Measurements from ENCODE around the gene SMTN. TPM values are rescaled to one million over a fixed set of nuclear protein-coding genes. Genes with fewer than 3 reads are reported as not detected.
"Not testable (repeated sequence)": the region's sequence is repeated elsewhere in the genome, so short reads cannot be mapped to it uniquely, and the experiment has no call there.

SMTN gene
- total RNA-seq, 1 donor from 2014 or later: 27.0 TPM

- Mint-ChIP-seq H3K4me3 (ENCODE audit: low read depth) (no peak overlapping the region), H3K27me3 (ENCODE audit: low read depth) (no peaks in the 10 kb centered on the region), H3K4me1 (ENCODE audit: low read depth) (no peaks in the 10 kb centered on the region), H3K9me3 (no peaks in the 10 kb centered on the region), H3K36me3 (ENCODE audit: low read depth) (no peaks in the 10 kb centered on the region), H3K27ac (no peak overlapping the region)
- intact Hi-C loops (cut with micrococcal nuclease): no loop called here
- no peak for DNase-seq (ENCODE audit: low spot score)
These were observed 25.4 kb upstream of the SMTN start for GRCh38 chr22:31055635-31056159.

GRCh38 chr22:31056986-31057599 lies 24.0 kb upstream of the SMTN start:
- H3K4me1 Mint-ChIP-seq (ENCODE audit: low read depth): no peaks in the 10 kb centered on the region
- no peaks in the 10 kb centered on the region for H3K9me3 Mint-ChIP-seq
- no peak for DNase-seq (ENCODE audit: low spot score)
- intact Hi-C loops (cut with micrococcal nuclease): no loop called here
- no peaks in the 10 kb centered on the region for H3K27me3 Mint-ChIP-seq (ENCODE audit: low read depth)
- no peak overlapping the region for H3K4me3 Mint-ChIP-seq (ENCODE audit: low read depth)
- no peaks in the 10 kb centered on the region for H3K36me3 Mint-ChIP-seq (ENCODE audit: low read depth)
- no peak overlapping the region for H3K27ac Mint-ChIP-seq

- H3K9me3 Mint-ChIP-seq; H3K27ac Mint-ChIP-seq; H3K4me3 Mint-ChIP-seq (ENCODE audit: low read depth); H3K27me3 Mint-ChIP-seq (ENCODE audit: low read depth); DNase-seq (ENCODE audit: low spot score); H3K36me3 Mint-ChIP-seq (ENCODE audit: low read depth); H3K4me1 Mint-ChIP-seq (ENCODE audit: low read depth); intact Hi-C loops (cut with micrococcal nuclease): not testable (repeated sequence)
These were observed 21.5 kb upstream of the SMTN start for GRCh38 chr22:31059663-31060062.

GRCh38 chr22:31062566-31063230 lies 18.4 kb upstream of the SMTN start:
- Mint-ChIP-seq H3K9me3 (no peaks in the 10 kb centered on the region), H3K36me3 (ENCODE audit: low read depth) (no peaks in the 10 kb centered on the region), H3K27ac (no peak overlapping the region), H3K27me3 (ENCODE audit: low read depth) (no peaks in the 10 kb centered on the region), H3K4me3 (ENCODE audit: low read depth) (no peak overlapping the region), H3K4me1 (ENCODE audit: low read depth) (no peaks in the 10 kb centered on the region)
- intact Hi-C loops (cut with micrococcal nuclease): no loop called here
- DNase-seq (ENCODE audit: low spot score): no peak

- Mint-ChIP-seq H3K4me1 (ENCODE audit: low read depth) (no peaks in the 10 kb centered on the region), H3K9me3 (no peaks in the 10 kb centered on the region), H3K4me3 (ENCODE audit: low read depth) (peak overlapping the region; percentile 0), H3K27me3 (ENCODE audit: low read depth) (no peaks in the 10 kb centered on the region), H3K27ac (no peak overlapping the region), H3K36me3 (ENCODE audit: low read depth) (no peaks in the 10 kb centered on the region)
- no peak for DNase-seq (ENCODE audit: low spot score)
- intact Hi-C loops (cut with micrococcal nuclease): no loop called here
These were observed 16.7 kb upstream of the SMTN start for GRCh38 chr22:31064369-31064768.

GRCh38 chr22:31068970-31069369 lies 12.1 kb upstream of the SMTN start:
- Mint-ChIP-seq H3K27ac (no peak overlapping the region), H3K36me3 (ENCODE audit: low read depth) (no peaks in the 10 kb centered on the region), H3K9me3 (no peaks in the 10 kb centered on the region), H3K4me3 (ENCODE audit: low read depth) (no peak overlapping the region), H3K27me3 (ENCODE audit: low read depth) (no peaks in the 10 kb centered on the region), H3K4me1 (ENCODE audit: low read depth) (no peaks in the 10 kb centered on the region)
- DNase-seq (ENCODE audit: low spot score): no peak
- intact Hi-C loops (cut with micrococcal nuclease): no loop called here

- DNase-seq (ENCODE audit: low spot score); H3K36me3 Mint-ChIP-seq (ENCODE audit: low read depth); H3K9me3 Mint-ChIP-seq; H3K4me1 Mint-ChIP-seq (ENCODE audit: low read depth); H3K4me3 Mint-ChIP-seq (ENCODE audit: low read depth); intact Hi-C loops (cut with micrococcal nuclease); H3K27me3 Mint-ChIP-seq (ENCODE audit: low read depth); H3K27ac Mint-ChIP-seq: not testable (repeated sequence)
These were observed 11.3 kb upstream of the SMTN start for GRCh38 chr22:31069691-31070314.

GRCh38 chr22:31073125-31073524 lies 8.0 kb upstream of the SMTN start:
- intact Hi-C loops (cut with micrococcal nuclease); H3K36me3 Mint-ChIP-seq (ENCODE audit: low read depth); DNase-seq (ENCODE audit: low spot score); H3K4me3 Mint-ChIP-seq (ENCODE audit: low read depth); H3K27me3 Mint-ChIP-seq (ENCODE audit: low read depth); H3K9me3 Mint-ChIP-seq; H3K4me1 Mint-ChIP-seq (ENCODE audit: low read depth); H3K27ac Mint-ChIP-seq: not testable (repeated sequence)

GRCh38 chr22:31073545-31074145 lies 7.5 kb upstream of the SMTN start:
- intact Hi-C loops (cut with micrococcal nuclease); H3K9me3 Mint-ChIP-seq; H3K4me1 Mint-ChIP-seq (ENCODE audit: low read depth); DNase-seq (ENCODE audit: low spot score); H3K27ac Mint-ChIP-seq; H3K4me3 Mint-ChIP-seq (ENCODE audit: low read depth); H3K36me3 Mint-ChIP-seq (ENCODE audit: low read depth); H3K27me3 Mint-ChIP-seq (ENCODE audit: low read depth): not testable (repeated sequence)

- no peak for DNase-seq (ENCODE audit: low spot score)
- Mint-ChIP-seq H3K9me3 (no peaks in the 10 kb centered on the region), H3K27ac (no peak overlapping the region), H3K27me3 (ENCODE audit: low read depth) (no peaks in the 10 kb centered on the region), H3K4me1 (ENCODE audit: low read depth) (peaks cover 4% of the 10 kb centered on the region), H3K4me3 (ENCODE audit: low read depth) (no peak overlapping the region), H3K36me3 (ENCODE audit: low read depth) (no peaks in the 10 kb centered on the region)
- intact Hi-C loops (cut with micrococcal nuclease): no loop called here
These were observed 5.2 kb upstream of the SMTN start for GRCh38 chr22:31075961-31076360.

- Mint-ChIP-seq H3K9me3 (no peaks in the 10 kb centered on the region), H3K27me3 (ENCODE audit: low read depth) (no peaks in the 10 kb centered on the region), H3K36me3 (ENCODE audit: low read depth) (no peaks in the 10 kb centered on the region), H3K4me1 (ENCODE audit: low read depth) (peaks cover 17% of the 10 kb centered on the region), H3K4me3 (ENCODE audit: low read depth) (no peak overlapping the region), H3K27ac (no peak overlapping the region)
- no peak for DNase-seq (ENCODE audit: low spot score)
- intact Hi-C loops (cut with micrococcal nuclease): no loop called here
These were observed 3.4 kb upstream of the SMTN start for GRCh38 chr22:31077681-31078080.

- H3K9me3 Mint-ChIP-seq; H3K4me3 Mint-ChIP-seq (ENCODE audit: low read depth); H3K27me3 Mint-ChIP-seq (ENCODE audit: low read depth); H3K36me3 Mint-ChIP-seq (ENCODE audit: low read depth); H3K27ac Mint-ChIP-seq; intact Hi-C loops (cut with micrococcal nuclease); DNase-seq (ENCODE audit: low spot score): not testable (repeated sequence)
- H3K4me1 Mint-ChIP-seq (ENCODE audit: low read depth): peaks cover 22% of the 10 kb centered on the region
These were observed 2.7 kb upstream of the SMTN start for GRCh38 chr22:31078389-31078788.

- no peaks in the 10 kb centered on the region for H3K36me3 Mint-ChIP-seq (ENCODE audit: low read depth)
- DNase-seq (ENCODE audit: low spot score): no peak
- intact Hi-C loops (cut with micrococcal nuclease): no loop called here
- no peaks in the 10 kb centered on the region for H3K27me3 Mint-ChIP-seq (ENCODE audit: low read depth)
- no peak overlapping the region for H3K27ac Mint-ChIP-seq
- H3K9me3 Mint-ChIP-seq: no peaks in the 10 kb centered on the region
- H3K4me1 Mint-ChIP-seq (ENCODE audit: low read depth): peaks cover 28% of the 10 kb centered on the region
- no peak overlapping the region for H3K4me3 Mint-ChIP-seq (ENCODE audit: low read depth)
These were observed 1.9 kb upstream of the SMTN start for GRCh38 chr22:31079095-31079642.
